Stimulated activated CD8-positive, alpha-beta memory T cell treated with anti-CD3 and anti-CD28 coated beads, Interleukin-4, amount 100 ng/mL, for 48 hours (primary cell): Measurements from ENCODE around the gene GABARAP.
A peak's percentile ranks its signal among the peaks of the same experiment; 100 is the strongest.

ENCODE experiments used
- DNase-seq: peaks from one replicate; pipeline ENCODE4 v3.0.0-alpha.2; 2020

Gene GABARAP

DNA sequence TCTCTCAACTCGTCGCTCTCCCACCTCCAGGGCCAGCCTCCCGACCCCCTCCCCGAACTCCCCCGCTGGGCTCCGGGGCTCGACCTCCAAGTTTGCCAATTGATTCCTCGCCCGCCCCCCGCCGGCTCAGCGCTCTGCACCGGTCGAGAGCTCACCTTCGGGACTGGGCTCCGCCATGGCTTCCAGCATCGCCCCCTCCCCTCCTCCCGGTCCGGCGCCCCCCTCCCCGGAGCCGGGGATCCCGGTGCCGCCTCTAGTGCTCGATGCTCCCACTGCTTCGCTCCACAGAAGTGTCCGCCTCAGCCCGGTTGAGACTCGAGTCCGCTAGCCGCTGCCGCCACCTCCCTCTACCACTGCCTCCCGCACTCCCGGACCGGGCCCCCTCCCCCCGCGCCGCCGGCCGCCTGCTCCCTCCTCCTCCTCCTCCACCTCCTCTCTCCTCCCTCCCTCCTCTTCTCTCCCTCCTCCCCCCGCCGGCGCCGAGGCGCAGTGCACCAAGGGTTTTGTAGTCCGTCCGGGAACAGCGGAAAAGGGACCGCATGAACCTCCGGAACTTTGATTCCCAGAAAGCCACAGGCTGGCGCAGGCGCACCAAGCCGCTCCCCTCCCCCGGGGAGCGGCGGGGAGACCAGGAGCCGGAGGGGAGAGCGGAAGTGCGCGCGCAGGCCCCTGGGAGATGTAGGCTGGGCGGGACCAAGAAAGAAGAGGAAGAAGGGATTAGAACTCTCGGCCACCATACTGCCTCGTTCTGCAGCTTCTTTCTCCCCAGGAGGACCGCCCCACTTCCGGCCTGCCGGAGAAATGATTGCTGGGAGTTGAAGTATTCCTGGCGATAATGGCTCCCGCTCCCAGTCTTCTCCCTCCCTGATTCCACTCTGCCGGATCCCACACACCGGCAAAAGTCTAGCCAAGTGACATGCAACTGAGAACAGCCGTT lies 2.9 kb downstream of the GABARAP start, which contains the start of gene PHF23:
TSS of gene PHF23 (minus strand) at position 367 of the 937 bp plus-strand sequence. CDS start at position 189, 178 bp downstream.
- peak; percentile 97 for DNase-seq

DNA sequence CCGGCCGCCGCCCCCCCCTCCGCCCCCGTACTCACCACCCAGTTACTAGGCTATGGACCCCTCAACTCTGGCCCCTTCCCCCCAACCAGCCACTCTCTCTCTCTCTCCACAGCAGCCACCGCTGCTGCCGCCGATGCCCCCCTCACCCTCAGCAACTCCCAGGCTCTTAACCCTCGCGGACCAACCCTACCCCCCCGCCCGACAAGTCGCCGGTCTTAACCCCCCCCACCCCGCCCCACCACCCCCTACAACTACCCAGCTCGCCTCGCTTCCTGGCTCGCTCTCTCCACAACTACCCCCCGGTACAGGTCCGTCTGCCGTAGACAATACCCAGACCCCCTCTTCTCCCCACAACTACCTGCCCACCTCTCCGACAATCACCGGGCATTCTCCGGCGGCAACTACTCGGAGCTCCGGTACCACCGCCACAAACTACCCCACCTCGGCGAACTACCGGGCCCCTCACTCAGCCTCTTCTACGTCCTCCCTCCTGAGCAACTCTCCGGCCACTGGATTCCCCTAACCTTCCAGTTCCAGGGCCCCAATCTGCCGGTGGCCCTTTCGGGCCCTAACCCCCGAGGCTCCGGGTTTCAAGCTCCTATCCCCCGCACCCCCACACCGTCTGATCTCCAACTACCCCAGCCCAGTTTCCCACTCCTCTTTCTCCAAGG lies 3.7 kb downstream of the GABARAP start:
- DNase-seq = peak; percentile 52

DNA sequence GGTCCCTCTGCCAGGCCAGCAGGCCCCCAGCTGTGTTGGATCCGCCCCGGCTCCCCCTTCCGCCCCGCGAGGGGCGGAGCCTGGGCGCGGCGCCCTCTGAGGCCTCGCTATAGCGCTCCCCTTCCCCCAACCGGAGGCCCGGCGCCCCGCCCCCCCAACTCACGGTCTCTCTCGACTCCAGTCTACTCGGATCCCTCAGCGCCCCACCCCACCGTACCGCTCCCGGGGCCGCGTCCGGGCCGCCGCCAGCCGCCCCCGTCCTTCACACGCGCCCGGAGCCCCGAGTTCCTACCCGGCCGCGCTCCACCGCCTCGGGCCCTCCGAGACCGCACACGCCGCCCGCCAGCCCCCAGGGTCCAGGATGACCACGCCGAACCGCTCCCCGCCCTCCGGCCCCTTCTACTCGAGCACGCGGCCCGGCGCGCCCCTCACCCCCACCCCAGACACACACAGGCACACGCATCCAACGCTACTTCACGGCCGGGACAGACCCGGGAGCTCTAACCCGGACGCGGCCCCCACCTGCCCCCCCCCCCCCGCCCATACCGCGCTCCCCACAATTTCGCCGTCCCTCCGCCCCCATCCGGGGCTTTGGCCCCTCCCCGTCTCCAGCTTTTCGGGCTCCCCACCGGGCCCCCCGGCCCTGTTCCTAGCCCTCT lies 4.4 kb downstream of the GABARAP start:
- peak; percentile 93 for DNase-seq

DNA sequence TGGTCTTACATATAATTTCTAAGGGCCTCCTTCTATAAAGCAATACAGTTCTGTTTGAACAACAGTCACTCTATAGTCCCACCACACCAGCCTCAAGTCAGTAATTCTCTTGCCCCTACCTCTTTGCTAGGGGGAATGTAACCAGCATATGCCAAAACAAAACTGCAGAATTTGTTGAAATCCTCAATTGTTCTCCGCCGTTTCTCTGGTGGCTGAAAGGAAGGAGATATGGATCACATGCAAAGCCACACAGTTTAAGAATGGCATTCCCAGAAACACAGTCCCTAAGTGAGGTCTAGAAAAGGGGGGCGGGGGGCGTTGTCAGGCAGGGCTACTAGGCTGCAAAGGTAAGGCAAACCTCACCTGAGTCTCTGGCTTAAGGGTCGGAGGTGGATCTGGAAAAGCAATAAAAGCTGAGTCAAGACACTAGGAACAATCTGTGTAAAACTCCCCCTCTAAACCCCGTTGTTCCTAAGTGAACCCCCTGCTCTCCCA lies 4.9 kb downstream of the GABARAP start:
- no peak for DNase-seq

DNA sequence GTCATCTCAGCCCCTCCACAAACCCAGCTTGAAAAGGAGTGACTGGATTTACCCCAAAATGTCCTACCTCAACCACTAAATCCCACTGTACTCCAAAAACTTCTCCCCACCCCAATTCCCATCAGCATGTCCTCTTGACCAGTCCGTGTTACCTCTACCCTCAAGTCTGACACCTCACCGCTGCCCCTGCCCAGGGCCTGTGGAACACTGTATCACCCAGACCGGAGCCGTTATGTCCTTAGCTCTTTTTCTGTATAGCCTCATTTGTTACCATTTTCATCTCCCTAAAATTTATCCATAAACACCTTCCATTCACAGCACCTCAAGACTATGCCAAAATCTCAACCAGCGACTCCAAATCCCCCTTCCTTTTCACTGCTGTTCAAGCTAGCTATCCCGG lies 5.4 kb downstream of the GABARAP start:
- DNase-seq = no peak

DNA sequence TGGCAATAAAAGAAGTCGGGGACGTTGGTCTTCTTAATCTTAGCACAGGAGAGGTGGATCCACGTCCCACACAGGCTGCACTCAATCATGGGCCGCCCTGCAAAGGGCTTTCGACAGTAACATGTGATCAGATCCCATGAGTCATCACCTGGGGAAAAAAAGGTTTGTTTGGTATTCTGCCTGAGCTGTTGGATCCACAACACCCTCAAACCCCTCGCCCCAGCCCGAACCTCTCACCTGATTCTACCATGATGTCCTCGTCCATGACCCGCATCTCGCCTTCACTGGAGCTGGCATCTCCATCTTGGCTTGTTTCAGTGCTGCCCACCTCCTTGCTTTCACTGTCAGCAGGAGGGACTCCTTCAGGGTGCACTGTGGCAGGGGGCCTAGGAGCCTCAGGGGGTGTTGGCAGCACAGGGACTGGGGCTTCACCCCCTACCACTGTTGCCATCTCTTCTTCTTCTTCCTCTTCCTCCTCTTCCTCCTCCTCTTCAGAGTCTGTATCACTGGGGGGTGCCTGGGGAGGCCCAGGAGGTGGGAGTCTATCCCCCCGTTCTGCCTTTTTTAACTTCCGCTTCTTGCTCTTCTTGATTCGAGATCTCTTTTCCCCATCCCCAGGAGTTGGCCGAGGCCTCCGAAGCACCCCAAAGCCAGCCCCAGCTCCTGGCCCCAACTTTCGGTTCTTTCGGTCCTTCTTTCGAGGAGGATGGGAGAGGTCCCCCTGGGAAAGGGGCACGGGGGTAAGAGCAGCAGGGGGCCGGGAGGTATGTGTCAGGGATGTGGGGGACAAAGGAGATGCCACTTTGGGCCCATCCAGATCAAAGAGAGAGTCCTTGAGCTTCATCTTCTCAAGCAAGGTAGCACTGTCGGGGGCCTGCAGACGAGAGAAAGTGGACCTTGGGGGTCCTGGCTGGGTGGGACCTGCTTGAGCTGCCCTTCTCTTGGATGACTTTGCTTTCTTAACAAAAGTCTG lies 6.3 kb downstream of the GABARAP start:
- DNase-seq = no peak

DNA sequence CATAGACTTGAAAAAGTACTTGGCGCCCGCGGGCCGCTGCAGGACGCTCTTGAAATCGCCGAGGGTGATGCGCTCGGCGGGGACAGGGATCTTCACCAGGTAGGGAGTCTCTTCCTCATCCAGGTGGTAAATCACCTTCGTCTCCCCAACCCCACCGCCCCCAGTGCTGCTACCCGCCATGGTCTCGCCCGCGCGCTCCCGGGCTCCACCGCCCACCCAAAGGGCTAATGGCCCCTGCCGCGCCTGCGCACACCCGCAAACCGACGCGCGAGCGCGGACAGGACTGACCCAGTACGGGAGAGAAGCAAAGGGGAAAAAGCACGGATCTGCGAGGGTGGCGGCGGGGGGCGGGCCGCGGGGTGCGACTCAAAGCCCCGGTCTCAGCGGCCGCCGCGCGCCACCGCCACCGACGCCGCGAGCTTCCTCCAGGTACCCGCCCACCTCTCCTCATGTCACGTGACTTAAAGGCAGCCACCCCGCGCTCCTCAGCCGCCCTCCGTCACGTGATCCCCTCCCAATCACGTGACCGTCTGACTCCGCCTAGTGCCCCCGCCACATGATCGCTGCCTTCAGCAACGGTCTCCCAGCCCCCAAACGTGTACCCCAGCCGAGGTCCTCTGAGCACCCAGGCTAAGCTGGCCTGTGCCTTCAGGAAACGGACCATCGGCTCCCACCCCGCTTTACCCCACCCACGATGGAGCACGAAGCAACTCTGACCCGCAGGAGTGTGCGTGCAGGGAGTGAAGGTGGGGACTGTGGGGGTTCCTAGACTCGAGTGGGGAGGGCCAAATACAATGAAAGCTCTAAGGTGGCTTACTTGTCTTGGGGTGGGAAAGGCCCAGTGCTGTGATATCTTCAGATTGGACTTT lies 7.9 kb downstream of the GABARAP start, which contains the start of gene DVL2:
TSS of gene DVL2 (minus strand) at position 435 of the 869 bp plus-strand sequence. CDS start at position 180, 255 bp downstream.
- DNase-seq = peak; percentile 96

DNA sequence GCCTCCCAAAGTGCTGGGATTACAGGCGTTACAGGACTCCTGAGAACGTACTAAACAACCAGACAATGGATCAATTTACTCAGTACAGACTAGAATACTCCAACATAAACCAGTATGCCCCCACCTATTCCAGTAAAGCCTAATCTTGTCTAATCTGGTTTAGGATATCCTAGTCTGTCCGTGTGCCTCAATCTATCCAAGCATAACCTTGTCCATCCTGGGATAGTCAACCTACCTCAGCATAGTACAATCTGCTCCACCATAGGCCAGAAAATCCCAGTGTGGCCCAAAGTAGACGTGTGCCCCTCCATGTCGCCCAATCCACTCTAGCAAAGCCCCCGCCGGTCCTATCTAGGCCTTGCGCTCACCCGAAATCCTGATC lies 8.6 kb downstream of the GABARAP start:
- no peak for DNase-seq

DNA sequence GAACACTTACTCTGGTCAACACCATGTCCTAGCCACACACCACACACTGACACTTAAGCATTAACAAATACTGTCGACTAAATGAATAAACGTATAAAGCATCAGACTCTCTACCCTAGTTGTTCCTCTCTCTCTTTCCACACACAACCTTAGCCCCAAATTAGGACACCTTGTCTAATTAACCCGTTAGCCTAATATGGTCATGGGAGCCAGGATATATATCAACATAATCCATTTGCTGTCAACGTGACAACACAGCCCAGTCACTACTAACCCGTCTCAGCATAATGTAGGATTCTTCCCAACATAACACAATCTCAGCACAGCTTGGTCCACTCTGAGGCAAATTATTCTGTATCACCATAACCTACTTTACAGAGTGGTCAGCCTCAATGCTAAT lies 10.1 kb downstream of the GABARAP start:
- no peak for DNase-seq

DNA sequence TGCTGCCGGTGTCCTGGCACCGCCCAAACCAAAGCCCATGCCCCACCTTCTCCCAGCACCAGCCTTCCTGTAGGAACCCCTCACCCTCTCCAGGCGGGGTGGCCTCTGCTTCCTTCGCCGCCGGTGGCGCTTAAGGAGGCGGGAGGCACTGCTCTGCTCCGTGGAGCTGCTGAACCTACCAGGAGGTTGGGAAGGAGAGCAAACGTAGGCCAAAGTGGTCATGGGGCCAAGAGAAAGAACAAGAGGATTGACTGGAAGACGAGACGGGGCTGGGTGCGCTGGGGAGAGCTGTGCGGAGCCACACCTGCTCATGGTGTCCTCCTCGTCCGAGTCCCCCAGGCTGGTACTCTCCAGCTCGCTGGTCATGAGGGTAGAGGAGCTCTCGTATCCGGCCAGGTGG lies 12.7 kb downstream of the GABARAP start:
- no peak for DNase-seq

DNA sequence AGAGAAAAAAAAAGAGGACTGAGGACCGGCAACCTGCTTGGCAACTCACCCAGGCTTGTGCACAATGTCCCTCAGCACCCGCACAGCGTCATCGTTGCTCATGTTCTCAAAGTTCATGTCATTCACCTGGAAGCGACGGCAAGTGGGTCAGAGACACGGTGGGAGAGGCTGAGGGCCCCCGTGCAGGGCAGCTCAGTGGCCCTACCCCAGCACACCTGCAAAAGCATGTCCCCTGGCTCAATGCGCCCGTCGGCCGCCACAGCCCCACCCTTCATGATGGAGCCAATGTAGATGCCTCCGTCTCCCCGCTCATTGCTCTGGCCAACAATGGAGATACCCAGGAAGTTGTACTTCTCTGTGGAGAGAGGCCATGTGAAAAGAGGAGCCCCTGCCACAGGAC lies 13.3 kb downstream of the GABARAP start:
- no peak for DNase-seq

DNA sequence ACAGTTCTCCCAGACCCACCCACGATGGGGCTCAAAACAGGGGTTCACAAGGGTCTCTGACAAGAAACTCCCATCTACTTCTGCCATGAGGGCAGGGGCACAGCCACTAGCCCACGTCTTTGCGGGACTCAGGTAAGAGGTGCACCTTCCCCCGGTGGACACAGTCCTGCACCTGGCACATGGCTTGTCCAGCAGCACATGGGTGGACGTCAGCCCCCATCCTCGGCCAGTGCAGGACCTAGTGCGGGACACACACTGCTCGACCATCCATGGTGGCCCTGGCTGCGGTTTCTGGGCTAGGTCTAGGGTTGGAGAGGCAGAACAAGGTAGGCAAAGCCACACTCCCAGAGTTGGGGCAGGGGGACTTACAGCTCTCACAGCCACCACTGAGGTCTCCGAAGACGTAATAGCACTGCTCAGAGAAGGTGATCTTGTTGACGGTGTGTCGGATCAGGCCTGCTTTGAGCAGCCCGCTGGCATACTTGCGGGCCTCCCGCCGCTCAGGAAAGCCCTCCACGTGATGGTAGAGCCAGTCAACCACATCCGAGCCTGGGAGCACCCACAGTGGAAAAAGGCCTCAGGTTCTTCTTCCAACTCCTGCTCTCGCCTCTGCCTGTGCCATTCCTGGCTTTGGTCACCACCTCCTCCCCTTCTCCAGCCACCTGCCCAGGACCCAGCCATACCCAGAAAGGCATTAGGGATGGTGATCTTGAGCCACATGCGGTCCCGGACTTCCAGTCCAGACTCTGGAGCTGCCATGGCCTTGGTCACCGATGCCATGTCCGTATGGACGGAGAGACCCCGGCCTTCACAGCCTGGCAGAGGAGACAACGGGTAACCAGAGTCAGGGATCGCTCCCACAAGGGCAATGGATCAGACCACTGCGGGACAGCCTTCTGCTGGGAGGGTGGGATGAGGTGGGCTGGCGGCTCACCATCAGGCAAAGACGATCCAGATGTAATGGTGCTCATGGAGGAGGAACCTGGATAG lies 15.2 kb downstream of the GABARAP start:
- no peak for DNase-seq

DNA sequence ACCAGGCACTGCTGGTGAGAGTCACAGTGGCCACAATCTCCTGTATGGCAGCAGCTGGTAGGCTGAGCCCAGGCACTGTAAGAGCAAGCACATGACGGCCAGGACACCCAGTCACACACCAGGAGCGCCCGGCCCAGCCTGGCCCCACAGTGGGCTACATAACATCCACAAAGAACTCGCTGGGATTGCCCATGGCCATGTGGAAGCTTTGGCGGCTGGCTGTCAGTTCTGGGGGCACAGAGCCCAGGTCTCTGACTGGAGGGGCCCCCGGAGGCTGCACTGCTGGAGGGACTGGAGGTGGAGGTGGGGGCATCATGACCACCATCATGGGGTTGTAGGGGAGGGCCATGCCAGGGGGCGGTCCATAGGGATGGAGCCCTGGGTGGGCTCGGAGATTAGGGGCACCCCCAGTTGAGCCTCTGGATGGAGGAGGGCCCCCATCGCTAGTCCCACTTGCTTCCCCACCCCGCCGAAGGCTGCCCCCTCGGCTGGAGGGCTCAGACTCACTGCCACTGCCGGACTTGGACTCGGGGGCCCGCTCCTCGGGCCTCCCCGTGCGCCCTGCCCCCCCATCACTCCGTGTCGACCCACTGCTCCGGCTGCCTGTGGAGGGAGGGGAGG lies 16.4 kb downstream of the GABARAP start:
- DNase-seq = no peak

DNA sequence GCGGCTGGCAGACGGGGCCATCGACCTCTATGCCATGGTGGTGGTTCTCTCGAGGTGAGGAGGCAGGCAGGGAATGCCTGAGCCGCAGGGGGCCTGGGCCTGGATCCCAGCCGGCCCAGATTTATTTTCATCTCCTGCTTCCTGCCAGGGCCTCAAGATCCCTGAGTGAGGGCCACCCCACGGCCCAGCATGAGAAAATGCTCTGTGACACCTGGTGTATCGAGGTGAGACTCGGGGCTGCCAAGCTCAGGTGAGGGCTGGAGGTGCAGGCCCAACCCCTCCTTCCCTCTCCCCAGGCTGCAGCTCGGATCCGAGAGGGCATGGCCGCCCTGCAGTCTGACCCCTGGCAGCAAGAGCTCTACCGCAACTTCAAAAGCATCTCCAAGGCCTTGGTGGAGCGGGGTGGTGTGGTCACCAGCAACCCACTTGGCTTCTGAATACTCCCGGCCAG lies 17.6 kb downstream of the GABARAP start:
- DNase-seq = no peak

DNA sequence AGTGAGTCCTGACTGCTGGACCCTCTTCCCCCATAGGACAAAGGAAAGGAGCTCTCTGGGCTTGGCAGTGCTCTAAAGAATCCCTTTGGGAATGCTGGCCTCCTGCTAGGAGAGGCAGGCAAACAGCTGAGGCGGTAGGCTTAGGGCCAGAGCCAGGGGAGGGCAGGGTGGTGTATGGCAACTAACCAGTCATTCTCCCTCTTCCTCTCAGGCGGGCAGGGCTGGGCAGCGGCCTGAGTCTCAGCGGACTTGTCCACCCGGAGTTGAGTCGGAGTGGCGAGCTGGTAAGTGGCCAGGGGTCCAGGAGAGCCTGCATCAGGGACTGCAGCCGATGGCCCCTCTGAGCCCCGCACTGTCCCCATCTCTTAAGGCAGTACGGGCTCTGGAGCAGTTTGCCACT lies 18.1 kb downstream of the GABARAP start:
- DNase-seq = no peak

DNA sequence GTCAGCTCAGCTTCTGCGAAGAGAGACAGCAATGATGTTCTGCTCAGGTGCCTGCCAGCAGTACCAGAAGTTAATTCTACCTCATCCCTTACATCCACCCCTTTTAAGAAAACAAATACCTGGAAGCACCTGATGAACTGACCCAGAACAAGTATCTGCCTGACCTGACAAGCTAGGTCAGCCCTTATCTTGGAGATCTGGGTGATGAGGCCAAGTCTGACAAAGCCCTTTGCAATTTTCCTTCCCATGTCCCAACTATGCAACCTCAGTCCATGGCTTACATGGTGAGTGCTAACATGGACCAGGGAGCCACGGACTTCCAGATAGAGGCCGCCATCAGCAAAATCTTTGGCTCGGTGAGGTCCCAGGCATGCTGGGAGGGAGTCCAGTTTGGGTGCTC lies 18.9 kb downstream of the GABARAP start:
- no peak for DNase-seq

DNA sequence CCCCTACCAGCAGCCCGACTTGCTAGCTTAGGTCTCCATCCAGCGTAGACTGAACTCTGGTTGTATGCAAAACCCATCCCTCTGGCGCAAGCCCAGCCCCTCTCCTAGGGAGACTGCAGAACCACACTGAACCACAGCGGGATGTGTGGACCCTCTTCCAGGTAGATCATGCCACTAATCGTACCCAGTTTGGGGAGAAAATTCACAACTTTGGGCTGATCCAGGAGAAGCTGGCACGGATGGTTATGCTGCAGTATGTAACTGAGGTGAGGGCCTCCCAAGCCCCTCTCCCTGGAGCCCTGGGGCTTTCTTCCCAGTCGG lies 19.3 kb downstream of the GABARAP start:
- DNase-seq = no peak

DNA sequence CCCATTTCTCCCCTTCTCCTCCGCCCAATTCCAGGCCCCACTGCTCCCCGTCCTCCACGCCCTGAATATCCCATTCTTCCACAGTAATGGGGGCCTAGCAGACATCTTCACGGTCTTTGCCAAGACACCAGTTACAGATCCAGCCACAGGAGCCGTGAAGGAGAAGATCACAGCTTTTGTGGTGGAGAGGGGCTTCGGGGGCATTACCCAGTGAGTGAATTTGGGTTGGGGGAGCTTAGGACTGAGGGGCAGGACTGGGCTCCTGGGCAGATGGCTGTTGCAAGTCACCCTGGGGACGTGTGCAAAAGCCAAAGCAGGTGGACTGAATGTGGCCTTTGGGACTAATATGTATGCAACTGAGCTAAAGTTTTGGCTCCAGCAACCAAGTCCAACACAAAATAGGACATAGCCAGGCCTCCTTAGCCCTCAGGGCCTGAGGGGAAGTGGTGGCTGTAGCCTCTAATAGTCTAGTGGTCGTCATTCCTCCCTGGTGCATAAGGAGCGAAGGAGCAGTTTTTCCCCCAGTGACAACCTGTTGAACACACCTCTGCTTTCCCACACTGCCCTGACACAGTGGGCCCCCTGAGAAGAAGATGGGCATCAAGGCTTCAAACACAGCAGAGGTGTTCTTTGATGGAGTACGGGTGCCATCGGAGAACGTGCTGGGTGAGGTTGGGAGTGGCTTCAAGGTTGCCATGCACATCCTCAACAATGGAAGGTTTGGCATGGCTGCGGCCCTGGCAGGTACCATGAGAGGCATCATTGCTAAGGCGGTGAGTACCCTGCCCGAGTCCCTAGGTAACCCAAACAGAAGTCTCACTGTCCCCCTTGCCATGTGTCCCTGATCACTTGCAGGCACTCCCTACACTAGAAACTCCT lies 19.9 kb downstream of the GABARAP start:
- DNase-seq = no peak
